ENCODE results near the gene DNALI1. TPM values are rescaled to one million over a fixed set of nuclear protein-coding genes. Genes with fewer than 3 reads are reported as not detected.
"Not testable (repeated sequence)": the region's sequence is repeated elsewhere in the genome, so short reads cannot be mapped to it uniquely, and the experiment has no call there.

Gene DNALI1
- polyA plus RNA-seq, 1 experiment, result 3.8 TPM

DNA sequence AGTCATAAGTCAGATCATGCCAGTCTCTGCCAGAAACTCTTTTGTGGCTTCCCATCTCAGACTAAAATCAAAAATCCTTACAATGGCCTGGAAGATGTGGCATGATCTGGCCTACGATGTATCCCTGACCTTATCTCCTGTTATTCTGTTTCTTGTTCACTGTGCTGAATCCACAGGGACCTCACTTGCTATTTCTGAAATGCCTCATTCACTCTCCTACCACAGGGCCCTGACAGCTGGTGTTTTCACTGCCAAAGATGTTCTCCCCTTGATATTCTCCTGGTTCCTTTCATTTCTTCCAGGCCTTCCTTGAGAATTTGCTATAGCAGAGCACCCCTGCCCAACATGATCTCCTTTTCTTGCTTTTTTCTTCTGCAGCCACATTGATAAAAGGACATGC lies 1.7 kb downstream of the DNALI1 start:
- POLR2A ChIA-PET, result no interaction called here
- Histone ChIP-seq H3K4me3 (ENCODE audit: low read depth, low read length) (no peak overlapping the region), H3K36me3 (ENCODE audit: control insufficient read depth, insufficient read depth, low read length) (peaks cover 2% of the 10 kb centered on the region), H3K27me3 (ENCODE audit: control insufficient read depth, insufficient read depth, low read length) (no peaks in the 10 kb centered on the region)
- DNase-seq (ENCODE audit: low read depth), result no peak
- TF ChIP-seq, protein P1, sequence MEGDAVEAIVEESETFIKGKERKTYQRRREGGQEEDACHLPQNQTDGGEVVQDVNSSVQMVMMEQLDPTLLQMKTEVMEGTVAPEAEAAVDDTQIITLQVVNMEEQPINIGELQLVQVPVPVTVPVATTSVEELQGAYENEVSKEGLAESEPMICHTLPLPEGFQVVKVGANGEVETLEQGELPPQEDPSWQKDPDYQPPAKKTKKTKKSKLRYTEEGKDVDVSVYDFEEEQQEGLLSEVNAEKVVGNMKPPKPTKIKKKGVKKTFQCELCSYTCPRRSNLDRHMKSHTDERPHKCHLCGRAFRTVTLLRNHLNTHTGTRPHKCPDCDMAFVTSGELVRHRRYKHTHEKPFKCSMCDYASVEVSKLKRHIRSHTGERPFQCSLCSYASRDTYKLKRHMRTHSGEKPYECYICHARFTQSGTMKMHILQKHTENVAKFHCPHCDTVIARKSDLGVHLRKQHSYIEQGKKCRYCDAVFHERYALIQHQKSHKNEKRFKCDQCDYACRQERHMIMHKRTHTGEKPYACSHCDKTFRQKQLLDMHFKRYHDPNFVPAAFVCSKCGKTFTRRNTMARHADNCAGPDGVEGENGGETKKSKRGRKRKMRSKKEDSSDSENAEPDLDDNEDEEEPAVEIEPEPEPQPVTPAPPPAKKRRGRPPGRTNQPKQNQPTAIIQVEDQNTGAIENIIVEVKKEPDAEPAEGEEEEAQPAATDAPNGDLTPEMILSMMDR (IDR thresholded peaks at IDR 0.05; ENCODE audit: insufficient read depth, low read depth, low read length), result no peak
- CTCF ChIA-PET, result no interaction called here

DNA sequence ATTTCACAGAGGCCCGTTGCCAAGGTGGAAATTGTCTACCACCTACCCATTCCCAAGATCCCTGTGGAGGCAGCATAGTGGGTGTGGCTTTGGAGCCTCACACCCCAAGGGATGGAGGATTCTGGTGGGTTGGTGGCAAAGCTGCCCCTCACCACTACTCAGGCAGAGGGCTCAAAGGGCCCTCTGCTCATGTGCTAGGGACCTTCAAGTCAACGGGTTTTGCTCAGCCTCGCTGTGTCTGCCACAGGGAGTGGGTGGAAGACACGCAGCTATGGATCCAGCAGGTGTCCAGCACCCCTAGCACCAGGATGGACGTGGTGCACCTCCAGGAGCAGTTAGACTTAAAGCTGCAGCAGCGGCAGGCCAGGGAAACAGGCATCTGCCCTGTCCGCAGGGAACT lies 2.3 kb downstream of the DNALI1 start:
- DNase-seq (ENCODE audit: low read depth), result no peak
- CTCF ChIA-PET, result no interaction called here

DNA sequence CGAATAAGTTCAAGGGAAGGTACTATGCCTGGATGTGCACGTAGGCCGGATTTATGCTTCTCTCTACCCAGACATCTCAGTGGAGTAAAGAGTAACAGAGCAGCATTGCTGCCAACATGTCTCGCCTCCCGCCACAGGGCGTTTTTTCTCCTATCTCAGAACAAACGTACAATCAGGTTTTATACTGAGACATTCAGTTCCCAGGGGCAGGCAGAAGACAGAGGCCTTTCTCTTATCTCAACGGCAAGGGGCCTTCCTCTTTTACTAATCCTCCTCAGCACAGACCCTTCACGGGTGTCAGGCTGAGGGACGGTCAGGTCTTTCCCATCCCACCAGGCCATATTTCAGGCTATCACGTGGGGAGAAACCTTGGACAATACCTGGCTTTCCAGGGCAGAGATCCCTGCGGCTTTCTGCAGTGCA lies 3.2 kb downstream of the DNALI1 start:
- DNase-seq (ENCODE audit: low read depth); H3K36me3 ChIP-seq (ENCODE audit: control insufficient read depth, insufficient read depth, low read length); POLR2A ChIA-PET; H3K27me3 ChIP-seq (ENCODE audit: control insufficient read depth, insufficient read depth, low read length); H3K4me3 ChIP-seq (ENCODE audit: low read depth, low read length): not testable (repeated sequence)
- CTCF ChIA-PET, result interaction anchor here (1.3 kb wide), 1 partner anchor 129 kb away, joined by 4 read pairs; no protein-coding TSS in a partner anchor

More for the DNA sequence above, 2.3 kb downstream of the DNALI1 start:
- Histone ChIP-seq H3K36me3 (ENCODE audit: control insufficient read depth, insufficient read depth, low read length) (peaks cover 2% of the 10 kb centered on the region), H3K27me3 (ENCODE audit: control insufficient read depth, insufficient read depth, low read length) (no peaks in the 10 kb centered on the region), H3K4me3 (ENCODE audit: low read depth, low read length) (no peak overlapping the region)
- POLR2A ChIA-PET, result no interaction called here
- TF ChIP-seq, protein P1 (IDR thresholded peaks at IDR 0.05; ENCODE audit: insufficient read depth, low read depth, low read length), result no peak

DNA sequence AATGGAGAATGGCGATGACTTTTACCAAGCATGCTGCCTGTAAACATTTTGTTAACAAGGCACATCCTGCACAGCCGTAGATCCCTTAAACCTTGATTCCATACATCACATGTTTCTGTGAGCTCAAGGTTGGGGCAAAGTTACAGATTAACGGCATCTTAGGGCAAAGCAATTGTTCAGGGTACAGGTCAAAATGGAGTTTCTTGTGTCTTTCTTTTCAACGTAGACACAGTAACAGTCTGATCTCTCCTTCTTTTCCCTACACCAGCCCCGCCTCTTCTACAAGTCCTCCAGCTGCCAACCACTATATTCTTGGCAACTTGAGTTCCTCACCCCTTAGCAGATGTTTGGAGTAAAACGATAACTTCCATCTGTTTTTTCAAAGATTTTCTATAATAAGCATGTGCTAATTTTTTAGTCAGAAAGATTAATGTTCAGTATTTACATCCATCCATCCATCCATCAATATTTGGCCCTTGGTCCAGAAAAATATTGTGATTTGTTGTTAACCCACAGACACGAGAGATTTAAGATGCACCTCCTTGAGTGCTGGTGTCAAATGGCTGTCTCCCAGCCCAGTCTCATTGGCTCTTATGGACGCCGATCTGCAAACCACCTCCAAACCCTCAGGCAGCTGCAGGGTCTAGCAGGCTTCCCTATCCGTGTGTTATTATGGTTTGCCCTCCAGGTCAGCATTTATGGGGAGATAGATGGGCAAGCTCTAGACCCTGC lies 3.8 kb downstream of the DNALI1 start:
- Histone ChIP-seq H3K36me3 (ENCODE audit: control insufficient read depth, insufficient read depth, low read length) (peaks cover 5% of the 10 kb centered on the region), H3K4me3 (ENCODE audit: low read depth, low read length) (no peak overlapping the region), H3K27me3 (ENCODE audit: control insufficient read depth, insufficient read depth, low read length) (no peaks in the 10 kb centered on the region)
- ChIA-PET POLR2A (no interaction called here), CTCF (interaction anchor here (1.3 kb wide), 1 partner anchor 129 kb away, joined by 4 read pairs; no protein-coding TSS in a partner anchor)
- no peak for DNase-seq (ENCODE audit: low read depth)
- TF ChIP-seq, protein P1 (IDR thresholded peaks at IDR 0.05; ENCODE audit: insufficient read depth, low read depth, low read length), result no peak

DNA sequence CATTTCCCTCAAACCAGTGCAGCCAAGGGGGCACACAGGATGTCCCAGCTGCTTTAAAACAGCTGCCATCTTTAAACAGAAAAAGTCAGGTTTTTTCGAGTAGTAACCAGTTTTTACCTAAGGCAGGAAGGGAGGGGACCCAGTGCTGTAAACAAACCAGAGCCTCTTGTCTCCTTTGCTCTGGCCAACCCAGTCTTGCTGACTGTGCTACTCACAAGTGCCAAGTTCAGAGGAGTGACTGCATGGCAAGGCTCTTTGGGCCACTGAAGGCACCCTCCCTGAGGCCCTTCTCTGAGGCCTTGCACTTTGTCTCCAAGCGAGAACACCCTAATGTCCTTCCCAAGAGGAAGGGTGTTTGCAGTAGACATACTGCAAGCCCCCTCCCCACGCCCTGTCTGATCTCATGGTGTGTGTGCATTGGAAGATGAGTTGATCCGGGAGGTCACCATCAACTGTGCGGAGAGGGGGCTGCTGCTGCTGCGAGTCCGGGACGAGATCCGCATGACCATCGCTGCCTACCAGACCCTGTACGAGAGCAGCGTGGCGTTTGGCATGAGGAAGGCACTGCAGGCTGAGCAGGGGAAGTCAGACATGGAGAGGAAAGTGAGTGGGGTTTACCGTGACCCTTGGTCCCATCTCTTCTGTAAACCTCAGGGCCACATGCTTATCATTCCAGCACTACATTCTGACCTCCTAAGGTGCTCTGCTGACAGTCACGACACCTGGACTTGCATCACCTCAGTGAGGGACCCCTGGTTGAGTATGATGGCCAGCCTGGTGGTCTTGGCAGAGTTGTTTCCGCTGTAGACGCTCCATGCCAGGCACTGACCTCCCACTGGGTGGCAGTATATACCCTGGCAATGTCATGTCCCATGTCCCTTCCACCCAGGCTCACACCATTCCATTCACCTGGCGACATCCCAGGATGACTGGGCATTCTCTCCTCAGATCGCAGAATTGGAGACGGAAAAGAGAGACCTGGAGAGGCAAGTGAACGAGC lies 4.7 kb downstream of the DNALI1 start:
- POLR2A ChIA-PET, result no interaction called here

More for the DNA sequence above, 4.7 kb downstream of the DNALI1 start:
- Histone ChIP-seq H3K27me3 (ENCODE audit: control insufficient read depth, insufficient read depth, low read length) (no peaks in the 10 kb centered on the region), H3K36me3 (ENCODE audit: control insufficient read depth, insufficient read depth, low read length) (peaks cover 8% of the 10 kb centered on the region), H3K4me3 (ENCODE audit: low read depth, low read length) (no peak overlapping the region)
- TF ChIP-seq, protein P1 (IDR thresholded peaks at IDR 0.05; ENCODE audit: insufficient read depth, low read depth, low read length), result peak; percentile 63
- DNase-seq (ENCODE audit: low read depth), result no peak
- CTCF ChIA-PET, result interaction anchor here (1.3 kb wide), 1 partner anchor 128 kb away, joined by 4 read pairs; no protein-coding TSS in a partner anchor
